Activated CD8-positive, alpha-beta T cell treated with anti-CD3 and anti-CD28 coated beads for 36 hours (primary cell): ENCODE results near the gene SUPT3H. TPM values are rescaled to one million over a fixed set of nuclear protein-coding genes. Genes with fewer than 3 reads are reported as not detected.

Source experiments
- ATAC-seq: fragments of 200-7000 bp; cut with Tn5 transposase; one replicate; pipeline ENCODE4 v1.10.0; 2021; ENCODE audit warnings: mild to moderate bottlenecking, moderate library complexity
- CTCF ChIA-PET: fragments of 350-600 bp; sonication (Branson Sonifier 250); formaldehyde crosslinking; loops from one replicate; lab custom pipeline; 2021; ENCODE audit warnings: antibody characterized with exemption; lab: Charles Lee
- POLR2A ChIA-PET: fragments of 350-600 bp; sonication (Branson Sonifier 250); formaldehyde crosslinking; loops from one replicate; lab custom pipeline; 2021; ENCODE audit warnings: antibody characterized with exemption; lab: Charles Lee
- DNase-seq: peaks from one replicate; pipeline ENCODE4 v3.0.0-alpha.2; 2020
- H3K27ac Mint-ChIP-seq: one replicate; pipeline ENCODE4 v1.8.0; 2021; ENCODE audit warnings: mild to moderate bottlenecking, mixed read lengths
- H3K27me3 Mint-ChIP-seq: one replicate; pipeline ENCODE4 v1.8.0; 2021; ENCODE audit warnings: mixed read lengths
- H3K36me3 Mint-ChIP-seq: one replicate; pipeline ENCODE4 v1.8.0; 2021; ENCODE audit warnings: low read depth, mixed read lengths
- H3K4me1 Mint-ChIP-seq: one replicate; pipeline ENCODE4 v1.8.0; 2021; ENCODE audit warnings: low read depth, mixed read lengths
- H3K4me3 Mint-ChIP-seq: one replicate; pipeline ENCODE4 v1.8.0; 2021; ENCODE audit warnings: mild to moderate bottlenecking, moderate library complexity, mixed read lengths
- H3K9me3 Mint-ChIP-seq: one replicate; pipeline ENCODE4 v1.8.0; 2021; ENCODE audit warnings: mixed read lengths
- CTCF ChIP-seq: fragments of 200-600 bp; IDR thresholded peaks from one replicate; pipeline ENCODE4 v1.8.0; 2022; ENCODE audit warnings: antibody characterized with exemption, mild to moderate bottlenecking
- intact Hi-C: fragments of 100-400 bp; cut with micrococcal nuclease; formaldehyde crosslinking; loops from one replicate; pipeline ENCODE4 v1.10.0; 2022
- total RNA-seq, 2 experiments: library from RNA; stranded (reverse); gene quantifications; one replicate each; pipeline ENCODE4 v1.2.3, GENCODE V29; 2021

Gene SUPT3H
- total RNA-seq, 2 experiments from 2014 or later = 20.0 to 20.2 TPM

GRCh38 chr6:45420083-45420908 lies 42.6 kb upstream of the SUPT3H start:
- Mint-ChIP-seq H3K4me1 (peaks cover 42% of the 10 kb centered on the region), H3K27me3 (no peaks in the 10 kb centered on the region), H3K27ac (peak overlapping the region; percentile 95), H3K4me3 (peak overlapping the region; percentile 94), H3K36me3 (peaks cover 2% of the 10 kb centered on the region), H3K9me3 (no peaks in the 10 kb centered on the region)
- CTCF ChIA-PET = interaction anchor here (0.6 to 3.6 kb wide), 16 partner anchors 18 to 945 kb away, joined by 3 to 16 read pairs (median 4); no protein-coding TSS in a partner anchor
- ATAC-seq (peak; percentile 17), DNase-seq (peak; percentile 82)
- POLR2A ChIA-PET = interaction anchor here (0.6 to 3.4 kb wide), 7 partner anchors 12 to 1827 kb away, joined by 3 to 20 read pairs (median 3); partner anchors contain the start of gene SUPT3H
- intact Hi-C loops = loop anchor here (5.0 kb wide), 3 partner anchors 67 to 768 kb away; no protein-coding TSS in a partner anchor
- no peak for TF ChIP-seq CTCF

DNA sequence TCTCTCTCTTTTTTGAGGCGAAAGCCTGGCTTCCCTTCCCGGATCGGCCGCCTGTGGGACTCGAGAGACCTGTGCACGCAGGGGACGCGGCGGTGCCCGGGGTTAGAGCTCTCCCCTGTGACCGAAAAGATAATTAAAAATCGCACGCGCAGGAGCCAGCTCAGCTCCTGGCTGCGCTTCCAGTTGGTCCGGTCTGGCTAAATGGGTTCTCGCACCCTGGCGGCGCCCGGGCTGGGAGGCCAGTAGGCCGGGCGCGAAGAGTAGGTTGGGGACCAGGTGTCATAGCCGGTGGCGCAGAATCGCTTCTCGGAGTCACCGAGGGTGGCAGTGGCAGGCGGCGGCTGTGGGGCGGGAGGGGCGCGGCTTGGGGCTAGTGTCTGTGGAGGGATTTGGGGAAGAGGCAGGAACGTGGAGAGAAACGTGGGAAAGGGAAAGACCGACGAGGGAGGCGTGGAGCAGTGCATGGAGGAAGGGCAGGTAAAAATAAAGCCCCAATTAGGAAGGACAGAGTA lies 41.9 kb upstream of the SUPT3H start:
- peak overlapping the region; percentile 94 for H3K4me3 Mint-ChIP-seq
- peaks cover 39% of the 10 kb centered on the region for H3K4me1 Mint-ChIP-seq
- H3K36me3 Mint-ChIP-seq = peaks cover 2% of the 10 kb centered on the region
- TF ChIP-seq CTCF = peak; percentile 58
- no peaks in the 10 kb centered on the region for H3K9me3 Mint-ChIP-seq
- intact Hi-C loops = loop anchor here (5.0 kb wide), 3 partner anchors 68 to 767 kb away; no protein-coding TSS in a partner anchor
- H3K27me3 Mint-ChIP-seq = no peaks in the 10 kb centered on the region
- ATAC-seq = peak; percentile 38
- peak overlapping the region; percentile 95 for H3K27ac Mint-ChIP-seq
- peak; percentile 77 for DNase-seq
- ChIA-PET CTCF (interaction anchor here (0.6 to 3.6 kb wide), 14 partner anchors 11 to 945 kb away, joined by 3 to 16 read pairs (median 4); no protein-coding TSS in a partner anchor), POLR2A (interaction anchor here (0.6 to 3.4 kb wide), 3 partner anchors 42 to 1827 kb away, joined by 3 to 20 read pairs (median 4); partner anchors contain the start of gene SUPT3H)

DNA sequence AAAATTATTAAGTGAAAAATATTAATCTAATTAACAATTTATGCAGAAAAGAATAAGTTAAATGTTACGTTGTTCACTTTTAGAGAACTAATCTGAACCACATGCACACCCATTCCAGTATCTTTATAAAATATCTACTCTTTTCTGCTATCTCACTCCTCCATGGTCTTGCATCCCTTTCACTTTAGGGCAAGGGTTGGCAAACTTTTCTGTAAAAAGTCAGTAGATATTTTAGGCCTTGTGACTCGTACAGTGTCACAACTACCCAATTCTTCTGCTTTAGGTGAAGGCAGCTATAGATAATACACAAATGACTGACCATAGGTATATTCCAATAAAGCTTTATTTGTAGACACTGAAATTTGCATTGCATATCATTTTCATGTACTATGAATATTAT lies 39.7 kb upstream of the SUPT3H start:
- H3K36me3 Mint-ChIP-seq = no peaks in the 10 kb centered on the region
- no peaks in the 10 kb centered on the region for H3K27me3 Mint-ChIP-seq
- no peak overlapping the region for H3K27ac Mint-ChIP-seq
- intact Hi-C loops = no loop called here
- TF ChIP-seq CTCF = no peak
- no peak for DNase-seq
- ATAC-seq = no peak
- no peak overlapping the region for H3K4me3 Mint-ChIP-seq
- no peaks in the 10 kb centered on the region for H3K9me3 Mint-ChIP-seq
- ChIA-PET CTCF (interaction anchor here (1.3 to 2.5 kb wide), 4 partner anchors 297 to 942 kb away, joined by 3 to 11 read pairs (median 4); no protein-coding TSS in a partner anchor), POLR2A (interaction anchor here (2.2 kb wide), 1 partner anchor 39 kb away, joined by 7 read pairs; no protein-coding TSS in a partner anchor)
- peaks cover 32% of the 10 kb centered on the region for H3K4me1 Mint-ChIP-seq

GRCh38 chr6:45416700-45417099 lies 39.0 kb upstream of the SUPT3H start:
- Mint-ChIP-seq H3K27ac (no peak overlapping the region), H3K27me3 (no peaks in the 10 kb centered on the region), H3K36me3 (no peaks in the 10 kb centered on the region), H3K4me3 (no peak overlapping the region), H3K4me1 (peaks cover 32% of the 10 kb centered on the region), H3K9me3 (no peaks in the 10 kb centered on the region)
- DNase-seq (no peak), ATAC-seq (no peak)
- TF ChIP-seq CTCF = no peak
- ChIA-PET CTCF (interaction anchor here (1.1 to 1.3 kb wide), 4 partner anchors 297 to 941 kb away, joined by 3 to 4 read pairs (median 3); no protein-coding TSS in a partner anchor), POLR2A (interaction anchor here (2.2 kb wide), 1 partner anchor 38 kb away, joined by 7 read pairs; no protein-coding TSS in a partner anchor)
- intact Hi-C loops = no loop called here
